H1 (cell line): ENCODE data around the gene HDAC11. TPM values are rescaled to one million over a fixed set of nuclear protein-coding genes. Genes with fewer than 3 reads are reported as not detected.

Source experiments
- CTCF ChIA-PET: fragments of 300-600 bp; sonication (Branson Sonifier 250); formaldehyde crosslinking; loops from one replicate; lab custom pipeline; 2021; ENCODE audit not compliant: partially characterized antibody; lab: Charles Lee
- POLR2A ChIA-PET: fragments of 300-600 bp; sonication (Branson Sonifier 250); formaldehyde crosslinking; loops from one replicate; lab custom pipeline; 2021; ENCODE audit warnings: inconsistent platforms; ENCODE audit not compliant: partially characterized antibody; lab: Charles Lee
- DNase-seq, 2 experiments: peaks; one replicate each; pipeline versions ENCODE4 v3.0.0 to v3.0.0-alpha.2; 2010 to 2022; ENCODE audit warnings: low spot score in 2 of 2, low read depth in 1 of 2, mixed read lengths in 1 of 2
- FAIRE-seq: peaks from 2 replicates; lab custom pipeline; 2011; peaks lifted over from hg19 to GRCh38; lab: Jason Lieb, UNC
- H2AFZ ChIP-seq: 2 replicates; pipeline ENCODE4 v1.8.1; 2012; ENCODE audit warnings: low read length, inconsistent platforms
- H2AK5ac ChIP-seq: 2 replicates; pipeline ENCODE4 v1.6.1; 2013; ENCODE audit warnings: low read depth, low read length
- H2BK120ac ChIP-seq: replicated peaks from 2 replicates; pipeline ENCODE3; 2013; ENCODE audit warnings: low read depth, low read length, inconsistent platforms
- H2BK12ac ChIP-seq: 2 replicates; pipeline ENCODE4 v1.6.1; 2013; ENCODE audit warnings: low read depth, low read length
- H2BK15ac ChIP-seq: 2 replicates; pipeline ENCODE4 v1.6.1; 2013; ENCODE audit warnings: low read length
- H2BK20ac ChIP-seq: 2 replicates; pipeline ENCODE4 v1.6.1; 2013; ENCODE audit warnings: low read length
- H2BK5ac ChIP-seq: 2 replicates; pipeline ENCODE4 v1.6.1; 2013; ENCODE audit warnings: low read depth, low read length
- H3K14ac ChIP-seq: 2 replicates; pipeline ENCODE4 v1.6.1; 2013; ENCODE audit warnings: inconsistent platforms; ENCODE audit not compliant: insufficient read length
- H3K18ac ChIP-seq: 2 replicates; pipeline ENCODE4 v1.6.1; 2013; ENCODE audit warnings: low read length; ENCODE audit errors: extremely low read depth
- H3K23ac ChIP-seq: 2 replicates; pipeline ENCODE4 v1.6.1; 2013; ENCODE audit warnings: inconsistent platforms; ENCODE audit not compliant: insufficient read length
- H3K23me2 ChIP-seq: 2 replicates; pipeline ENCODE4 v1.6.1; 2013; ENCODE audit warnings: low read depth, low read length
- H3K27ac ChIP-seq: 2 replicates; pipeline ENCODE4 v1.6.1; 2011; ENCODE audit warnings: low read depth, low read length, inconsistent platforms
- H3K27me3 ChIP-seq, 4 experiments: replicated peaks in 1 of 4; 1 replicate in 1 of 4; 2 replicates in 3 of 4; pipeline versions ENCODE4 v1.6.1 to v1.8.1; 2011 to 2013; ENCODE audit warnings: low read length in 3 of 4, mild to moderate bottlenecking in 3 of 4, inconsistent platforms in 2 of 4, mixed read lengths in 2 of 4, moderate library complexity in 1 of 4; ENCODE audit not compliant: control insufficient read depth in 3 of 4, insufficient read depth in 3 of 4; ENCODE audit errors: extremely low read depth in 1 of 4
- H3K36me3 ChIP-seq, 4 experiments: 2 replicates each; pipeline versions ENCODE4 v1.6.1 to v1.8.1; 2011 to 2013; ENCODE audit warnings: mild to moderate bottlenecking in 4 of 4, low read length in 3 of 4, moderate library complexity in 2 of 4, control low read depth in 1 of 4, inconsistent platforms in 1 of 4; ENCODE audit not compliant: insufficient read depth in 4 of 4, control insufficient read depth in 2 of 4
- H3K4ac ChIP-seq: replicated peaks from 2 replicates; pipeline ENCODE3; 2013; ENCODE audit warnings: low read length, low read depth, mixed read lengths, inconsistent platforms; ENCODE audit not compliant: insufficient read length
- H3K4me1 ChIP-seq, 4 experiments: replicated peaks in 1 of 4; 1 replicate in 1 of 4; 2 replicates in 3 of 4; pipeline versions ENCODE4 v1.6.1 to v1.8.1; 2011 to 2013; ENCODE audit warnings: low read length in 3 of 4, inconsistent platforms in 2 of 4, mixed read lengths in 1 of 4; ENCODE audit not compliant: insufficient read depth in 4 of 4, control insufficient read depth in 3 of 4
- H3K4me2 ChIP-seq, 2 experiments: 2 replicates each; pipeline versions ENCODE4 v1.6.1 to v1.8.1; 2011 to 2013; ENCODE audit warnings: low read depth in 2 of 2, low read length in 2 of 2, control low read depth in 1 of 2, inconsistent platforms in 1 of 2, mild to moderate bottlenecking in 1 of 2; ENCODE audit not compliant: insufficient read depth in 1 of 2
- H3K4me3 ChIP-seq, 4 experiments: fragments of 200-600, 300-600 bp in 1 of 4; sonication (generic), shearing (Covaris generic), sonication (Bioruptor Twin) in 1 of 4; 2 replicates each; pipeline versions ENCODE4 v1.5.1 to v1.8.1; 2011 to 2016; ENCODE audit warnings: low read length in 4 of 4, low read depth in 3 of 4, control low read depth in 2 of 4, inconsistent platforms in 2 of 4, mild to moderate bottlenecking in 2 of 4, mixed read lengths in 1 of 4, moderate library complexity in 1 of 4; ENCODE audit not compliant: insufficient read depth in 2 of 4; ENCODE audit errors: extremely low read depth in 1 of 4
- H3K56ac ChIP-seq: replicated peaks from 2 replicates; pipeline ENCODE3; 2013; ENCODE audit warnings: low read depth, mild to moderate bottlenecking, mixed read lengths, low read length, inconsistent platforms; ENCODE audit not compliant: insufficient read length
- H3K79me1 ChIP-seq: 2 replicates; pipeline ENCODE4 v1.6.1; 2013; ENCODE audit warnings: low read depth, low read length, control low read depth
- H3K79me2 ChIP-seq, 2 experiments: 2 replicates each; pipeline versions ENCODE4 v1.6.1 to v1.8.1; 2012 to 2013; ENCODE audit warnings: low read length in 2 of 2, mild to moderate bottlenecking in 2 of 2, inconsistent platforms in 1 of 2; ENCODE audit not compliant: insufficient read depth in 2 of 2, control insufficient read depth in 1 of 2
- H3K9ac ChIP-seq, 4 experiments: replicated peaks in 1 of 4; 1 replicate in 1 of 4; 2 replicates in 3 of 4; pipeline versions ENCODE4 v1.6.1 to v1.8.1; 2011 to 2013; ENCODE audit warnings: low read depth in 3 of 4, low read length in 3 of 4, control low read depth in 2 of 4, mild to moderate bottlenecking in 2 of 4, moderate library complexity in 2 of 4, inconsistent platforms in 1 of 4; ENCODE audit errors: extremely low read depth in 1 of 4
- H3K9me3 ChIP-seq, 2 experiments: 2 replicates each; pipeline versions ENCODE4 v1.6.1 to v1.8.1; 2012 to 2013; ENCODE audit warnings: mild to moderate bottlenecking in 2 of 2, moderate library complexity in 2 of 2, control low read depth in 1 of 2, inconsistent platforms in 1 of 2, low read depth in 1 of 2, low read length in 1 of 2, mixed read lengths in 1 of 2; ENCODE audit not compliant: insufficient read depth in 2 of 2
- H4K20me1 ChIP-seq, 2 experiments: replicated peaks in 1 of 2; 2 replicates each; pipeline versions ENCODE3 to v1.8.1; 2011 to 2013; ENCODE audit warnings: inconsistent platforms in 2 of 2, low read length in 2 of 2, mild to moderate bottlenecking in 1 of 2; ENCODE audit not compliant: insufficient read depth in 2 of 2, control insufficient read depth in 1 of 2
- H4K5ac ChIP-seq: 2 replicates; pipeline ENCODE4 v1.6.1; 2013; ENCODE audit warnings: low read length, low read depth, mixed read lengths, inconsistent platforms; ENCODE audit not compliant: insufficient read length
- H4K8ac ChIP-seq: 2 replicates; pipeline ENCODE4 v1.8.0; 2013; ENCODE audit warnings: mild to moderate bottlenecking, moderate library complexity, low read length, inconsistent platforms; ENCODE audit not compliant: insufficient read depth; ENCODE audit errors: extremely low read depth
- H4K91ac ChIP-seq: replicated peaks from 2 replicates; pipeline ENCODE3; 2013; ENCODE audit warnings: low read length, mixed read lengths, inconsistent platforms; ENCODE audit not compliant: insufficient read length
- ATF3 ChIP-seq: IDR thresholded peaks from 2 replicates; pipeline ENCODE4 v1.6.1; 2011; ENCODE audit warnings: low read depth, mild to moderate bottlenecking, low read length; ENCODE audit not compliant: insufficient read depth
- CBX8 ChIP-seq: fragments of 300-800, 300-1000 bp; sonication (generic); IDR thresholded peaks from 2 replicates; pipeline ENCODE4 v1.7.1; 2016; ENCODE audit warnings: low read depth, low read length, borderline replicate concordance
- CEBPB ChIP-seq: IDR thresholded peaks from 2 replicates; pipeline ENCODE4 v1.6.1; 2012; ENCODE audit warnings: low read depth, low read length
- CTBP2 ChIP-seq: IDR thresholded peaks from 2 replicates; pipeline ENCODE4 v1.7.0; 2011; ENCODE audit warnings: borderline replicate concordance, mild to moderate bottlenecking, moderate library complexity, mixed read lengths, low read length; ENCODE audit not compliant: insufficient read depth, insufficient read length
- CTCF ChIP-seq, 3 experiments: IDR thresholded peaks; 1 replicate in 2 of 3; 2 replicates in 1 of 3; pipeline versions ENCODE4 v1.5.1 to v1.6.1; 2011; ENCODE audit warnings: low read length in 3 of 3, mild to moderate bottlenecking in 3 of 3, inconsistent platforms in 2 of 3, low read depth in 1 of 3, moderate library complexity in 1 of 3; ENCODE audit not compliant: insufficient read depth in 1 of 3; ENCODE audit errors: control extremely low read depth in 1 of 3
- EGR1 ChIP-seq: IDR thresholded peaks from 2 replicates; pipeline ENCODE4 v1.6.1; 2011; ENCODE audit warnings: low read depth, low read length, borderline replicate concordance
- TCF12 ChIP-seq: IDR thresholded peaks from 2 replicates; pipeline ENCODE4 v1.6.1; 2011; ENCODE audit warnings: low read depth, mild to moderate bottlenecking, low read length
- YY1 ChIP-seq: IDR thresholded peaks from 2 replicates; pipeline ENCODE4 v1.6.1; 2011; ENCODE audit warnings: low read depth, mild to moderate bottlenecking, low read length
- WGBS, 2 experiments: shearing (Covaris generic) in 1 of 2; methylation state at CpG; one replicate each; pipeline versions ENCODE4 v1.1.6 to v1.1.7; 2013 to 2015; ENCODE audit warnings: low lambda C conversion rate in 2 of 2, mixed read lengths in 2 of 2, inconsistent platforms in 1 of 2, low coverage in 1 of 2, missing lambda C conversion rate in 1 of 2; ENCODE audit not compliant: insufficient replicate concordance in 2 of 2, insufficient coverage in 1 of 2, insufficient read length in 1 of 2; ENCODE audit errors: extremely low coverage in 1 of 2, missing lambda C conversion rate in 1 of 2; 5-methylcytosine and 5-hydroxymethylcytosine counted together
- polyA plus RNA-seq, 7 experiments: library from polyadenylated mRNA; depleted of rRNA in 3 of 7; stranded (reverse) in 5 of 7; unstranded in 2 of 7; fragments of >200 nt in 5 of 7; fragments of 200-250 nt in 2 of 7; gene quantifications; 1 replicate in 5 of 7; 2 replicates in 1 of 7; 4 replicates in 1 of 7; pipeline versions ENCODE4 v1.2.1 to v1.2.3, GENCODE V29; 2011 to 2013; ENCODE audit warnings: missing spikeins in 2 of 7, mixed read lengths in 2 of 7
- total RNA-seq: library from RNA; stranded (reverse); fragmentation: NEBNext Ultra II Directional; extraction: Animal tissue kit (Norgen Biotek cat#: 25700); gene quantifications from 2 replicates; pipeline ENCODE4 v1.2.1, GENCODE V29; 2021

HDAC11 gene
- total and polyA plus RNA-seq, 2 of the 8 experiments (the other 6 are each of a cell fraction or from before 2014, with no cell fraction given): 6.8 to 7.4 TPM

- Histone ChIP-seq H2BK15ac (no peak overlapping the region), H3K18ac (no peak overlapping the region), H3K4ac (no peak overlapping the region), H3K27ac (no peak overlapping the region), H4K20me1 (peaks cover 0 to 2% of the 10 kb centered on the region in 2 experiments), H3K23ac (no peak overlapping the region), H3K56ac (no peak overlapping the region), H3K4me3 (no peak overlapping the region), H3K36me3 (no peaks in the 10 kb centered on the region), H4K8ac (no peak overlapping the region), H4K5ac (no peak overlapping the region), H3K9ac (no peak overlapping the region), H2AK5ac (no peak overlapping the region), H3K4me1 (peaks cover 0 to 2% (median 0%) of the 10 kb centered on the region in 4 experiments; a peak in 1 of 7 replicates), H2BK20ac (no peak overlapping the region), H4K91ac (no peak overlapping the region), H3K79me1 (no peaks in the 10 kb centered on the region), H3K79me2 (no peaks in the 10 kb centered on the region), H3K14ac (no peak overlapping the region), H3K23me2 (no peaks in the 10 kb centered on the region), H2BK12ac (no peak overlapping the region), H3K27me3 (no peaks in the 10 kb centered on the region), H3K4me2 (no peak overlapping the region), H2BK120ac (no peak overlapping the region), H3K9me3 (no peaks in the 10 kb centered on the region), H2BK5ac (no peak overlapping the region), H2AFZ (0 out of 2 replicates have a peak overlapping the region, but pooled peaks have one; percentile 25)
- DNase-seq: no peak
- WGBS, 2 experiments: 90% methylated on average over 22 of the region's 26 CpGs; no CpG with 5 or more reads in 1 of the 2 experiments
- CTCF ChIA-PET: interaction anchor here (0.6 to 51.2 kb wide), 8 partner anchors 9 to 232 kb away, joined by 3 to 856 read pairs (median 4); partner anchors contain the start of gene FBLN2
- POLR2A ChIA-PET: interaction anchor here (0.6 kb wide), 1 partner anchor 16 kb away, joined by 3 read pairs; no protein-coding TSS in a partner anchor
- no peak for FAIRE-seq
- TF ChIP-seq TCF12 (no peak), CEBPB (no peak), YY1 (no peak), ATF3 (no peak), EGR1 (no peak), CBX8 (no peak), CTCF (IDR thresholded peaks at IDR 0.05; ENCODE audit: control extremely low read depth in 1 of 3, insufficient read depth in 1 of 3, low read depth in 1 of 3, low read length in 3 of 3) (no peak), CTBP2 (no peak)
These were observed 36.0 kb downstream of the HDAC11 start for GRCh38 chr3:13515786-13516759.
